ENCODE data around the gene PLTP. TPM values are rescaled to one million over a fixed set of nuclear protein-coding genes. Genes with fewer than 3 reads are reported as not detected.

PLTP gene
- total and polyA plus RNA-seq, 12 donors, result 126 to 1,158 (median 401) TPM

- DNase-seq, result peak in 1 of 7 donors; percentile 12
- no peaks in the 10 kb centered on the region for H3K9me3 ChIP-seq (replicated peaks in 1 of 3)
- no peak overlapping the region for H3K4me3 ChIP-seq
- no peaks in the 10 kb centered on the region for H3K27me3 ChIP-seq
- H3K36me3 ChIP-seq (replicated peaks in 1 of 2), result peaks cover 0 to 39% of the 10 kb centered on the region in 2 donors
- intact Hi-C loops (cut with DNase I), result no loop called here
- WGBS, 4 donors, result 94 to 100% (median 96%) methylated on average over 1 to 2 of the region's 2 CpGs
- peaks cover 19 to 42% of the 10 kb centered on the region in 2 donors for H3K4me1 ChIP-seq (replicated peaks in 1 of 2)
- TF ChIP-seq CTCF (IDR thresholded peaks at IDR 0.05) (no peak), POLR2A (IDR thresholded peaks at IDR 0.05) (no peak)
- H3K27ac ChIP-seq, result peak overlapping the region in 4 of 5 donors; percentile 2 to 70 (median 65)
These were observed 61.7 kb downstream of the PLTP start for GRCh38 chr20:45850238-45850637.

- no peak for TF ChIP-seq CTCF (IDR thresholded peaks at IDR 0.05)
- TF ChIP-seq POLR2A (IDR thresholded peaks at IDR 0.05), result peak in 1 of 2 donors; percentile 38
- DNase-seq, result peak; percentile 59 to 90 (median 83)
- 58 to 72% (median 60%) methylated on average over 8 of the region's 8 CpGs for WGBS, 4 donors
- Histone ChIP-seq H3K9me3 (replicated peaks in 1 of 3) (no peaks in the 10 kb centered on the region), H3K4me1 (replicated peaks in 1 of 2) (peaks cover 14 to 33% of the 10 kb centered on the region in 2 donors), H3K27ac (peak overlapping the region in 3 of 5 donors; percentile 64 to 70 (median 66)), H3K27me3 (no peaks in the 10 kb centered on the region), H3K4me3 (no peak overlapping the region), H3K36me3 (replicated peaks in 1 of 2) (peaks cover 0 to 51% of the 10 kb centered on the region in 2 donors)
- intact Hi-C loops (cut with DNase I), result no loop called here
These were observed 62.9 kb downstream of the PLTP start for GRCh38 chr20:45848969-45849582.

Other genes with a start within 250 kb of the PLTP start
- not detected for gene WFDC11, start 241.9 kb downstream of the PLTP start, total RNA-seq
- gene WFDC11, start 241.9 kb downstream of the PLTP start, polyA plus RNA-seq, result not detected
- not detected for gene WFDC13, start 210.1 kb downstream of the PLTP start, total RNA-seq
- not detected for gene WFDC13, start 210.1 kb downstream of the PLTP start, polyA plus RNA-seq
- not detected for gene WFDC10B, start 207.1 kb downstream of the PLTP start, total RNA-seq
- gene WFDC10B, start 207.1 kb downstream of the PLTP start, polyA plus RNA-seq, result not detected
- gene SPINT4, start 189.8 kb downstream of the PLTP start, total RNA-seq, result not detected
- not detected for gene SPINT4, start 189.8 kb downstream of the PLTP start, polyA plus RNA-seq
- gene WFDC3, start 120.3 kb downstream of the PLTP start, total RNA-seq, result 1 to 10 TPM in 2 of 9 donors, under 1 TPM in 1, not detected in 6; 0.22 to 1.9 (median 1.8) TPM
- gene WFDC3, start 120.3 kb downstream of the PLTP start, polyA plus RNA-seq, result 1 to 10 TPM in 2 of 3 donors, not detected in 1; 1.3 to 3.1 TPM
- 10 to 100 TPM; 12.1 to 31.4 (median 27.3) TPM for gene DNTTIP1, start 120.2 kb downstream of the PLTP start, total RNA-seq
- 10 to 100 TPM; 34.5 to 49.4 (median 38.4) TPM for gene DNTTIP1, start 120.2 kb downstream of the PLTP start, polyA plus RNA-seq
- 10 to 100 TPM in 1 of 9 donors, 1 to 10 TPM in 7, under 1 TPM in 1; 0.79 to 43.3 (median 2.2) TPM for gene UBE2C, start 99.5 kb downstream of the PLTP start, total RNA-seq
- 1 to 10 TPM; 3.8 to 4.9 (median 4.7) TPM for gene UBE2C, start 99.5 kb downstream of the PLTP start, polyA plus RNA-seq
- 1 to 10 TPM in 7 of 9 donors, not detected in 2; 1.4 to 8.4 (median 2.8) TPM for gene TNNC2, start 84.8 kb downstream of the PLTP start, total RNA-seq
- gene TNNC2, start 84.8 kb downstream of the PLTP start, polyA plus RNA-seq, result 10 to 100 TPM in 1 of 3 donors, 1 to 10 TPM in 2; 4.3 to 16.9 (median 8.2) TPM
- 100 to 1,000 TPM in 3 of 9 donors, 10 to 100 TPM in 6; 61.6 to 183 (median 97.5) TPM for gene SNX21, start 78.4 kb downstream of the PLTP start, total RNA-seq
- gene SNX21, start 78.4 kb downstream of the PLTP start, polyA plus RNA-seq, result 10 to 100 TPM; 35.1 to 66.3 (median 43.9) TPM
- gene ACOT8, start 54.8 kb downstream of the PLTP start, total RNA-seq, result 100 to 1,000 TPM in 1 of 9 donors, 10 to 100 TPM in 8; 34.6 to 134 (median 74.5) TPM
- 10 to 100 TPM; 33.7 to 78.8 (median 49.3) TPM for gene ACOT8, start 54.8 kb downstream of the PLTP start, polyA plus RNA-seq
- gene ZSWIM3, start 54.5 kb downstream of the PLTP start, total RNA-seq, result 10 to 100 TPM in 1 of 9 donors, 1 to 10 TPM in 8; 3.7 to 19.5 (median 6.4) TPM
- gene ZSWIM3, start 54.5 kb downstream of the PLTP start, polyA plus RNA-seq, result 1 to 10 TPM; 2.9 to 4.2 (median 3.1) TPM
- gene ZSWIM1, start 30.9 kb downstream of the PLTP start, total RNA-seq, result 10 to 100 TPM; 15.9 to 22.1 (median 18.6) TPM
- 10 to 100 TPM in 1 of 3 donors, 1 to 10 TPM in 2; 4.2 to 19.2 (median 5.6) TPM for gene ZSWIM1, start 30.9 kb downstream of the PLTP start, polyA plus RNA-seq
- gene SPATA25, start 24.5 kb downstream of the PLTP start, total RNA-seq, result 10 to 100 TPM in 1 of 9 donors, 1 to 10 TPM in 6, under 1 TPM in 1, not detected in 1; 0.35 to 12.5 (median 4.0) TPM
- 1 to 10 TPM in 1 of 3 donors, under 1 TPM in 2; 0.29 to 3.5 (median 0.57) TPM for gene SPATA25, start 24.5 kb downstream of the PLTP start, polyA plus RNA-seq
- gene NEURL2, start 20.9 kb downstream of the PLTP start, total RNA-seq, result 10 to 100 TPM in 7 of 9 donors, 1 to 10 TPM in 2; 6.0 to 36.4 (median 16.0) TPM
- gene NEURL2, start 20.9 kb downstream of the PLTP start, polyA plus RNA-seq, result 10 to 100 TPM in 1 of 3 donors, 1 to 10 TPM in 2; 1.0 to 19.1 (median 7.2) TPM
- gene CTSA, start 20.8 kb downstream of the PLTP start, total RNA-seq, result 100 to 1,000 TPM; 306 to 776 (median 516) TPM
- 100 to 1,000 TPM; 517 to 854 (median 731) TPM for gene CTSA, start 20.8 kb downstream of the PLTP start, polyA plus RNA-seq
- gene PCIF1, start 22.5 kb upstream of the PLTP start, total RNA-seq, result 10 to 100 TPM; 12.6 to 47.1 (median 40.4) TPM
- 10 to 100 TPM; 20.6 to 36.4 (median 35.9) TPM for gene PCIF1, start 22.5 kb upstream of the PLTP start, polyA plus RNA-seq
- 10 to 100 TPM; 10.8 to 29.9 (median 15.1) TPM for gene ZNF335, start 60.0 kb upstream of the PLTP start, total RNA-seq
- gene ZNF335, start 60.0 kb upstream of the PLTP start, polyA plus RNA-seq, result 10 to 100 TPM in 2 of 3 donors, 1 to 10 TPM in 1; 5.4 to 45.1 (median 29.5) TPM
- under 1 TPM in 8 of 9 donors, not detected in 1; 0.18 to 0.97 (median 0.34) TPM for gene MMP9, start 96.8 kb upstream of the PLTP start, total RNA-seq
- 1 to 10 TPM in 1 of 3 donors, under 1 TPM in 2; 0.07 to 1.2 (median 0.51) TPM for gene MMP9, start 96.8 kb upstream of the PLTP start, polyA plus RNA-seq
- gene SLC12A5, start 117.1 kb upstream of the PLTP start, total RNA-seq, result 10 to 100 TPM in 6 of 9 donors, 1 to 10 TPM in 2, under 1 TPM in 1; 0.30 to 24.5 (median 12.9) TPM
- gene SLC12A5, start 117.1 kb upstream of the PLTP start, polyA plus RNA-seq, result 100 to 1,000 TPM in 2 of 3 donors, 10 to 100 TPM in 1; 15.0 to 121 (median 120) TPM
- 10 to 100 TPM; 17.8 to 44.8 (median 25.9) TPM for gene NCOA5, start 177.8 kb upstream of the PLTP start, total RNA-seq
- 10 to 100 TPM; 18.7 to 24.8 (median 19.0) TPM for gene NCOA5, start 177.8 kb upstream of the PLTP start, polyA plus RNA-seq
- 10 to 100 TPM in 3 of 9 donors, 1 to 10 TPM in 6; 4.5 to 13.5 (median 8.9) TPM for gene CD40, start 206.2 kb upstream of the PLTP start, total RNA-seq
- 10 to 100 TPM in 2 of 3 donors, 1 to 10 TPM in 1; 6.8 to 20.5 (median 13.1) TPM for gene CD40, start 206.2 kb upstream of the PLTP start, polyA plus RNA-seq